IMR-90 (cell line): ENCODE data around the gene MAML2. TPM values are rescaled to one million over a fixed set of nuclear protein-coding genes. Genes with fewer than 3 reads are reported as not detected.

Source experiments
- ATAC-seq: fragments of 200-7000 bp; cut with Tn5 transposase; 2 replicates; pipeline ENCODE4 v1.9.1; 2020; ENCODE audit warnings: low read depth, mild to moderate bottlenecking, moderate library complexity
- BruUV-seq: library from RNA; stranded (reverse); fragments of 400-500 nt; replicated peaks from 2 replicates; lab custom pipeline; 2021; lab: Mats Ljungman, UMichigan
- CTCF ChIA-PET: fragments of 300-600 bp; formaldehyde crosslinking; extraction: SDS; loops from one replicate; lab custom pipeline; 2021; ENCODE audit warnings: antibody characterized with exemption; lab: Yijun Ruan, JAX
- POLR2A ChIA-PET: fragments of 300-600 bp; sonication (Branson Sonifier 250); formaldehyde crosslinking; loops from one replicate; lab custom pipeline; 2022; ENCODE audit warnings: antibody characterized with exemption; ENCODE audit not compliant: unreplicated experiment; lab: Charles Lee
- DNase-seq: peaks from one replicate; pipeline ENCODE4 v3.0.0; 2013
- H2AFZ ChIP-seq: replicated peaks from 2 replicates; pipeline ENCODE3; 2013; ENCODE audit warnings: low read length, mild to moderate bottlenecking; ENCODE audit not compliant: poor library complexity
- H2AK5ac ChIP-seq: 2 replicates; pipeline ENCODE4 v1.6.1; 2013; ENCODE audit warnings: low read depth, low read length, inconsistent platforms
- H2AK9ac ChIP-seq: replicated peaks from 2 replicates; pipeline ENCODE3; 2013; ENCODE audit warnings: mild to moderate bottlenecking, low read depth, low read length, moderate library complexity; ENCODE audit not compliant: poor library complexity
- H2BK120ac ChIP-seq: 2 replicates; pipeline ENCODE4 v1.6.1; 2013; ENCODE audit warnings: low read depth, low read length, inconsistent platforms
- H2BK15ac ChIP-seq: 3 replicates; pipeline ENCODE4 v1.6.1; 2013; ENCODE audit warnings: low read depth, low read length, inconsistent platforms
- H2BK20ac ChIP-seq: 2 replicates; pipeline ENCODE4 v1.6.1; 2013; ENCODE audit warnings: low read depth, mild to moderate bottlenecking, inconsistent platforms, low read length, moderate library complexity
- H2BK5ac ChIP-seq: 2 replicates; pipeline ENCODE4 v1.6.1; 2013; ENCODE audit warnings: mild to moderate bottlenecking, low read depth, low read length, inconsistent platforms; ENCODE audit not compliant: poor library complexity, severe bottlenecking
- H3K14ac ChIP-seq: replicated peaks from 2 replicates; pipeline ENCODE4 v1.6.1; 2013; ENCODE audit warnings: low read depth, low read length, inconsistent platforms
- H3K18ac ChIP-seq: 2 replicates; pipeline ENCODE4 v1.6.1; 2013; ENCODE audit warnings: low read depth, low read length, control low read depth
- H3K23ac ChIP-seq: 2 replicates; pipeline ENCODE4 v1.6.1; 2013; ENCODE audit warnings: low read depth, low read length, inconsistent platforms
- H3K27ac ChIP-seq: 2 replicates; pipeline ENCODE4 v1.5.1; 2013; ENCODE audit warnings: mild to moderate bottlenecking, control low read depth, low read length; ENCODE audit not compliant: insufficient read depth
- H3K27me3 ChIP-seq: 2 replicates; pipeline ENCODE4 v1.6.1; 2013; ENCODE audit warnings: low read length; ENCODE audit not compliant: control insufficient read depth, insufficient read depth
- H3K36me3 ChIP-seq: 2 replicates; pipeline ENCODE4 v1.6.1; 2013; ENCODE audit warnings: low read length, mixed read lengths; ENCODE audit not compliant: control insufficient read depth, insufficient read depth
- H3K4ac ChIP-seq: 2 replicates; pipeline ENCODE4 v1.6.1; 2013; ENCODE audit warnings: low read depth, low read length, inconsistent platforms
- H3K4me1 ChIP-seq: 2 replicates; pipeline ENCODE4 v1.6.1; 2013; ENCODE audit warnings: low read length, mixed read lengths; ENCODE audit not compliant: control insufficient read depth, insufficient read depth
- H3K4me2 ChIP-seq: 2 replicates; pipeline ENCODE4 v1.6.1; 2013; ENCODE audit warnings: low read depth, mild to moderate bottlenecking, control low read depth, low read length, moderate library complexity
- H3K4me3 ChIP-seq: 2 replicates; pipeline ENCODE4 v1.5.1; 2013; ENCODE audit warnings: low read depth, mild to moderate bottlenecking, control low read depth, low read length, moderate library complexity; ENCODE audit not compliant: insufficient read depth
- H3K56ac ChIP-seq: 2 replicates; pipeline ENCODE4 v1.6.1; 2013; ENCODE audit warnings: low read length, inconsistent platforms; ENCODE audit not compliant: insufficient read depth; ENCODE audit errors: extremely low read depth
- H3K79me1 ChIP-seq, 2 experiments: 2 replicates each; pipeline ENCODE4 v1.6.1; 2013; ENCODE audit warnings: low read length in 2 of 2, inconsistent platforms in 1 of 2, low read depth in 1 of 2
- H3K9ac ChIP-seq: 2 replicates; pipeline ENCODE4 v1.6.1; 2013; ENCODE audit warnings: low read depth, low read length, control low read depth
- H3K9me1 ChIP-seq: 2 replicates; pipeline ENCODE4 v1.6.1; 2013; ENCODE audit warnings: low read length, inconsistent platforms; ENCODE audit not compliant: insufficient read depth
- H3K9me3 ChIP-seq: 2 replicates; pipeline ENCODE4 v1.6.1; 2013; ENCODE audit warnings: low read length; ENCODE audit not compliant: control insufficient read depth, insufficient read depth
- H4K20me1 ChIP-seq: 2 replicates; pipeline ENCODE4 v1.6.1; 2013; ENCODE audit warnings: low read length, inconsistent platforms; ENCODE audit not compliant: insufficient read depth
- H4K5ac ChIP-seq: 2 replicates; pipeline ENCODE4 v1.6.1; 2013; ENCODE audit warnings: mild to moderate bottlenecking, low read depth, low read length, control low read depth
- H4K8ac ChIP-seq, 2 experiments: 2 replicates each; pipeline ENCODE4 v1.6.1; 2013; ENCODE audit warnings: low read depth in 2 of 2, low read length in 2 of 2, control low read depth in 1 of 2, inconsistent platforms in 1 of 2
- H4K91ac ChIP-seq: 2 replicates; pipeline ENCODE4 v1.6.1; 2013; ENCODE audit warnings: low read depth, low read length, inconsistent platforms; ENCODE audit not compliant: insufficient read depth
- BHLHE40 ChIP-seq: fragments of 150-350 bp; IDR thresholded peaks from 2 replicates; pipeline ENCODE4 v1.6.1; 2016; ENCODE audit warnings: mild to moderate bottlenecking, low read depth, low read length
- FOS ChIP-seq: fragments of 150-350 bp; IDR thresholded peaks from 2 replicates; pipeline ENCODE4 v1.6.1; 2016; ENCODE audit warnings: low read depth, low read length
- WGBS, 2 experiments: methylation state at CpG; one replicate each; pipeline versions ENCODE4 v1.1.5 to v1.1.7; 2013; ENCODE audit warnings: missing lambda C conversion rate in 2 of 2; ENCODE audit not compliant: insufficient read length in 1 of 2; ENCODE audit errors: extremely low coverage in 2 of 2; 5-methylcytosine and 5-hydroxymethylcytosine counted together
- dilution Hi-C: fragments of 300-500 bp; cut with HindIII; formaldehyde crosslinking; loops from one replicate; pipeline ENCODE4 v1.14.3; 2018; ENCODE audit warnings: low sequenced_read_pairs; ENCODE audit not compliant: unreplicated experiment
- in situ Hi-C: fragments of 300-500 bp; cut with MboI; formaldehyde crosslinking; loops from 3 replicates; pipeline ENCODE4 v1.14.3; 2019; ENCODE audit warnings: low sequenced_read_pairs, inconsistent platforms, mixed read lengths
- intact Hi-C: fragments of 100-400 bp; cut with micrococcal nuclease; formaldehyde crosslinking; loops from 2 replicates; pipeline ENCODE4 v1.10.0; 2022
- polyA plus RNA-seq, 3 experiments: library from polyadenylated mRNA; depleted of rRNA; stranded (reverse); fragments of >200 nt; gene quantifications; 2 replicates each; pipeline ENCODE4 v1.2.3, GENCODE V29; 2012; ENCODE audit warnings: low replicate concordance in 1 of 3
- total RNA-seq: library from RNA; depleted of rRNA; stranded (reverse); fragments of >200 nt; gene quantifications from 2 replicates; pipeline ENCODE4 v1.2.3, GENCODE V29; 2012

The MAML2 gene
- total and polyA plus RNA-seq, 2 of the 4 experiments (the other 2 are of a cell fraction), result 15.0 to 19.5 TPM

GRCh38 chr11:96215110-96215782, 127.7 kb downstream of the MAML2 start:
- peaks cover 39% of the 10 kb centered on the region for H3K4me1 ChIP-seq
- intact Hi-C loops, result loop anchor here (10.0 kb wide), 1 partner anchor 160 kb away; no protein-coding TSS in a partner anchor
- DNase-seq (peak; percentile 76), ATAC-seq (peak; percentile 55)
- ChIA-PET CTCF (interaction anchor here (0.6 to 3.9 kb wide), 3 partner anchors 128 to 1475 kb away, joined by 3 to 17 read pairs (median 3); partner anchors contain the start of gene MAML2), POLR2A (interaction anchor here (0.5 to 1.0 kb wide), 4 partner anchors 9 to 123 kb away, joined by 3 to 7 read pairs (median 4); no protein-coding TSS in a partner anchor)
- BruUV-seq, result no TSS peak
- H3K9ac ChIP-seq, result no peak overlapping the region; the same call in 1 of the 2 replicates
- in situ Hi-C loops, result no loop called here
- peak overlapping the region; percentile 83 for H2BK15ac ChIP-seq
- peaks cover 26% of the 10 kb centered on the region for H3K9me1 ChIP-seq
- H3K27ac ChIP-seq, result peak overlapping the region; percentile 88
- H2BK120ac ChIP-seq, result peak overlapping the region; percentile 88; the same call in 1 of the 2 replicates
- peak overlapping the region; percentile 80 for H4K91ac ChIP-seq
- peaks cover 34 to 75% of the 10 kb centered on the region in 2 experiments for H3K79me1 ChIP-seq
- H3K4me3 ChIP-seq, result no peak overlapping the region
- peak overlapping the region; percentile 39 for H2AFZ ChIP-seq
- H4K20me1 ChIP-seq, result no peaks in the 10 kb centered on the region
- H2BK5ac ChIP-seq, result peak overlapping the region; percentile 87
- H3K27me3 ChIP-seq, result no peaks in the 10 kb centered on the region
- peak overlapping the region; percentile 66 for H3K18ac ChIP-seq
- no peaks in the 10 kb centered on the region for H3K9me3 ChIP-seq
- no peak overlapping the region for H2AK9ac ChIP-seq
- no peaks in the 10 kb centered on the region for H3K36me3 ChIP-seq
- H2BK20ac ChIP-seq, result peak overlapping the region; percentile 65
- TF ChIP-seq FOS, result peak; percentile 47; the same call in 1 of the 2 replicates
- no peak for TF ChIP-seq BHLHE40
- H3K4me2 ChIP-seq, result peak overlapping the region; percentile 48; the same call in 1 of the 2 replicates
- peak overlapping the region; percentile 47 for H3K14ac ChIP-seq
- peak overlapping the region; percentile 39 for H3K23ac ChIP-seq
- peak overlapping the region; percentile 76; the same call in 1 of the 2 replicates for H2AK5ac ChIP-seq
- H4K8ac ChIP-seq, result peak overlapping the region; percentile 42 to 55; a peak in 2 of 4 replicates
- peak overlapping the region; percentile 66 for H4K5ac ChIP-seq
- WGBS, 2 experiments, result 53% methylated on average over 3 of the region's 7 CpGs; no CpG with 5 or more reads in 1 of the 2 experiments
- 0 out of 2 replicates have a peak overlapping the region, but pooled peaks have one; percentile 17 for H3K56ac ChIP-seq
- peak overlapping the region; percentile 66 for H3K4ac ChIP-seq
- dilution Hi-C loops, result no loop called here
